Mesenchymal stem cell (in vitro differentiated cells and primary cell): ENCODE data around the gene NRARP.

Source experiments
- DNase-seq: peaks from one replicate; pipeline ENCODE4 v3.0.0-alpha.2; 2013
- H2AFZ ChIP-seq: one replicate; pipeline ENCODE4 v1.6.1; 2013; ENCODE audit warnings: low read depth, mild to moderate bottlenecking, control low read depth, inconsistent platforms, low read length, moderate library complexity
- H2AK5ac ChIP-seq: 2 replicates; pipeline ENCODE4 v1.6.1; 2013; ENCODE audit warnings: low read length, moderate library complexity, mild to moderate bottlenecking, inconsistent platforms; ENCODE audit not compliant: severe bottlenecking
- H2BK120ac ChIP-seq: one replicate; pipeline ENCODE4 v1.6.1; 2013; ENCODE audit warnings: low read depth, mild to moderate bottlenecking, inconsistent platforms, low read length, moderate library complexity
- H2BK12ac ChIP-seq, 2 experiments: one replicate each; pipeline ENCODE4 v1.6.1; 2013; ENCODE audit warnings: inconsistent platforms in 2 of 2, low read length in 2 of 2, mild to moderate bottlenecking in 2 of 2, moderate library complexity in 2 of 2, control low read depth in 1 of 2
- H2BK15ac ChIP-seq: one replicate; pipeline ENCODE4 v1.6.1; 2013; ENCODE audit warnings: mild to moderate bottlenecking, low read depth, inconsistent platforms; ENCODE audit not compliant: poor library complexity, severe bottlenecking
- H2BK5ac ChIP-seq: 2 replicates; pipeline ENCODE4 v1.6.1; 2013; ENCODE audit warnings: low read depth, mild to moderate bottlenecking, low read length, control low read depth, inconsistent platforms; ENCODE audit not compliant: poor library complexity, severe bottlenecking
- H3K14ac ChIP-seq, 2 experiments: one replicate each; pipeline ENCODE4 v1.6.1; 2013; ENCODE audit warnings: inconsistent platforms in 2 of 2, low read length in 2 of 2, control low read depth in 1 of 2, mild to moderate bottlenecking in 1 of 2, moderate library complexity in 1 of 2
- H3K18ac ChIP-seq, 2 experiments: one replicate each; pipeline ENCODE4 v1.6.1; 2013; ENCODE audit warnings: inconsistent platforms in 2 of 2, low read length in 2 of 2, control low read depth in 1 of 2, low read depth in 1 of 2, mild to moderate bottlenecking in 1 of 2
- H3K23ac ChIP-seq, 2 experiments: one replicate each; pipeline ENCODE4 v1.6.1; 2013; ENCODE audit warnings: inconsistent platforms in 2 of 2, low read length in 2 of 2, mild to moderate bottlenecking in 2 of 2, moderate library complexity in 2 of 2, control low read depth in 1 of 2
- H3K27ac ChIP-seq: 2 replicates; pipeline ENCODE4 v1.5.1; 2013; ENCODE audit warnings: mild to moderate bottlenecking, moderate library complexity, low read length, control low read depth, inconsistent platforms; ENCODE audit not compliant: poor library complexity, severe bottlenecking
- H3K27me3 ChIP-seq, 2 experiments: 2 replicates each; pipeline versions ENCODE4 v1.6.1 to v1.7.0; 2013; ENCODE audit warnings: low read length in 2 of 2, mild to moderate bottlenecking in 2 of 2, moderate library complexity in 2 of 2, control low read depth in 1 of 2, inconsistent platforms in 1 of 2; ENCODE audit not compliant: control insufficient read depth in 1 of 2, insufficient read depth in 1 of 2
- H3K36me3 ChIP-seq, 2 experiments: 2 replicates each; pipeline versions ENCODE4 v1.6.1 to v1.7.0; 2013; ENCODE audit warnings: low read length in 2 of 2, control low read depth in 1 of 2, inconsistent platforms in 1 of 2, low read depth in 1 of 2, mild to moderate bottlenecking in 1 of 2; ENCODE audit not compliant: insufficient read depth in 2 of 2, control insufficient read depth in 1 of 2
- H3K4ac ChIP-seq, 2 experiments: one replicate each; pipeline ENCODE4 v1.6.1; 2013; ENCODE audit warnings: inconsistent platforms in 2 of 2, low read length in 2 of 2, mild to moderate bottlenecking in 2 of 2, moderate library complexity in 2 of 2, control low read depth in 1 of 2, low read depth in 1 of 2
- H3K4me1 ChIP-seq: 2 replicates; pipeline ENCODE4 v1.6.1; 2013; ENCODE audit warnings: low read depth, low read length, control low read depth; ENCODE audit not compliant: control insufficient read depth, insufficient read depth
- H3K4me2 ChIP-seq: 2 replicates; pipeline ENCODE4 v1.6.1; 2013; ENCODE audit warnings: low read length, mild to moderate bottlenecking, inconsistent platforms; ENCODE audit not compliant: poor library complexity, severe bottlenecking
- H3K4me3 ChIP-seq, 2 experiments: 2 replicates each; pipeline versions ENCODE4 v1.5.1 to v1.7.0; 2013; ENCODE audit warnings: low read length in 2 of 2, mild to moderate bottlenecking in 2 of 2, control low read depth in 1 of 2, low read depth in 1 of 2; ENCODE audit not compliant: insufficient read depth in 1 of 2
- H3K79me1 ChIP-seq: replicated peaks from 2 replicates; pipeline ENCODE4 v1.6.1; 2013; ENCODE audit warnings: mild to moderate bottlenecking, control low read depth, low read length, inconsistent platforms; ENCODE audit not compliant: poor library complexity, severe bottlenecking
- H3K9ac ChIP-seq: 2 replicates; pipeline ENCODE4 v1.7.0; 2013; ENCODE audit warnings: mild to moderate bottlenecking, low read length, moderate library complexity
- H3K9me3 ChIP-seq: 2 replicates; pipeline ENCODE4 v1.7.0; 2013; ENCODE audit warnings: mild to moderate bottlenecking, low read length; ENCODE audit not compliant: control insufficient read depth
- H4K8ac ChIP-seq: one replicate; pipeline ENCODE4 v1.6.1; 2013; ENCODE audit warnings: inconsistent platforms, mild to moderate bottlenecking, low read length, moderate library complexity
- H4K91ac ChIP-seq: one replicate; pipeline ENCODE4 v1.6.1; 2013; ENCODE audit warnings: mild to moderate bottlenecking, low read length, inconsistent platforms
- WGBS: methylation state at CpG from one replicate; pipeline ENCODE4 v1.1.7; 2013; ENCODE audit warnings: mixed read lengths; 5-methylcytosine and 5-hydroxymethylcytosine counted together

The NRARP gene

DNA sequence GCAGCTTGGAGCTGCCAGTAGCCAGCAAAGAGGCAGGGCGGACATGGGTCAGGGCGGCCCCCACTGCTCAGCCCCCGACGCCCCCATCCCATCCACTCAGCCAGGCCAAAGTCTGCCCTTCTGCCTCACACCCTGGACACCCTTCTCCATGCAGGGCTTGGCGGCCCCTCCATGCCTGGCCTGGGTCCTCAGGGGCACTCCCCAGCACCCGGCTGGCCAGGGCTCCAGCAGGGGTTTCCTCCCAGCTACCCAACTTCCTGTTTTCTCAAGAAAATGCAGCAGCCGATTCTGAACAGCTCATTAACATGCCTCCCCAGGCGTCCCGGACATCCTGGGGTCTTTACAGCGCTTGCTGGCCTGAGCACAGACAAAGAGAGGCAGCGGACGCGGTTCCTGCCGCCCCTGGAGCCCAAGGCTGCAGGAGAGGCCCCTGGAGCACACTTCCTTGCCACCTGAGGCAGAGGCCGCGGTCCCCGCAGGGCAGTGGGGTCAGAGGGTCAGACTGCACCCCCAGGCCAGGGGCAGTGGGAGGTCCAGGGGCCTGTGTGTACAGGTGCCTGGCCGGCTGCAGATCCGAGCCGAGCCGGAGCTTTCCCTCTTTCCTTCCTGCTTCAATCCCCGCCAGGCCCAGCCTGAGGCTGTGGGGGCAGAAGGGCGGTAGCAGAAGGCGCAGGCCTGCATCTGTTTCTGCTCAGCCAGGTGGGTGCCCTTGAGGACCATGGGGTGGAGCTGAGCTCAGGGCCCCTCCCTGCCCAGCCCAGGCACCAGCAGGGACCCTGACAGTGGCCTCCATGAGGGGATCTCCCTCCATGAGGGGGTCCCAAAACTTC is 18.7 kb upstream of the NRARP start:
- no peak overlapping the region for H2BK12ac ChIP-seq
- H2AK5ac ChIP-seq = no peak overlapping the region
- peak overlapping the region in 1 of 2 experiments; percentile 23 for H3K14ac ChIP-seq
- no peak overlapping the region for H3K23ac ChIP-seq
- H3K36me3 ChIP-seq = peaks cover 0 to 10% of the 10 kb centered on the region in 2 experiments
- H2BK120ac ChIP-seq = no peak overlapping the region
- no peak overlapping the region for H3K4me2 ChIP-seq
- no peaks in the 10 kb centered on the region for H3K9me3 ChIP-seq
- no peak overlapping the region for H4K8ac ChIP-seq
- 50% methylated on average over 24 of the region's 24 CpGs for WGBS
- H3K9ac ChIP-seq = no peak overlapping the region
- H3K18ac ChIP-seq = no peak overlapping the region
- no peak overlapping the region for H3K4me3 ChIP-seq
- no peak overlapping the region for H2AFZ ChIP-seq
- no peak overlapping the region for H3K4ac ChIP-seq
- H4K91ac ChIP-seq = no peak overlapping the region
- peaks cover 40% of the 10 kb centered on the region for H3K4me1 ChIP-seq
- H3K79me1 ChIP-seq = no peaks in the 10 kb centered on the region
- peaks cover 3 to 11% of the 10 kb centered on the region in 2 experiments for H3K27me3 ChIP-seq
- no peak for DNase-seq
- H2BK15ac ChIP-seq = no peak overlapping the region
- no peak overlapping the region for H3K27ac ChIP-seq
- no peak overlapping the region for H2BK5ac ChIP-seq

DNA sequence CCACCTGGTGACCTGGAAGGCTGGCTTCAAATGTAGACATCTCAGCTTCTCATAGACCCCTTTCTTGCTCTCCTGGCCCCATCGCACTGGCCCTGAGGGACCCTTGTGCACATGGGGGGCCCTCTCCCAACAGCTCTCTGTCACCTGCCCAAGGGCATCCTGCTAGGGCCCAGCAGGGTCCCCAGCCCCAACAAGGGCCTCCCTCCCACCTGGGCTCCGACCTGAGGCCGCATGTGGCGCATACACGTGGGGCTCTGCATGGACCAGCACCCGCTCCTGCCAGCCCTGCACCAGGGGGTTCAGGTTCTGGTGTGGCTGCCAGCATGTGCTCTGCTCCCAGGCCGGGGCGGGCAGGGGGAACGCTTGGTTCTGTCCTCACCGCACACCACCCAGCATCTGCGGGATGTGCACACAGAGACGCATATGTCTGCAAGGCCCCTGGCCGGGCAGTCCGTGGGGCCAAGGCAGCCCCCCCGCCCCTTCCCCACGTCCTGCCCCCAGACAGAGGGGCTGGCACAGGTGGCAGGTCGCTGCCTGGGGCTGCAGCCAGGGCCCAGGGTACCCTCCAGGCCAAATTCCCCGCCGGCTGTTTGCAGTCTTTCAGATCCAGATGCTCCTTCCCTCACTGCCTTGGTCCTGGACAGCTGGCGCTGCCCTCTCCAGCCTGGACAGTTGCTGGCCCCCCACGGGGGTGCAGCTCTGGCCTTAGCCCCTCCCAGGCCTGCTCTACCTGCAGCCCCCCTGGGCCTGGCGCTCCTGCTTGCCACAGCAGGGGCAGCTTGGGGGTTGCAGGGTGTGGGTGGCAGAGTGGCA is 17.9 kb upstream of the NRARP start:
- Histone ChIP-seq H3K27me3 (peaks cover under 1 to 18% of the 10 kb centered on the region in 2 experiments), H3K9me3 (no peaks in the 10 kb centered on the region), H3K18ac (no peak overlapping the region), H2BK15ac (no peak overlapping the region), H3K79me1 (no peaks in the 10 kb centered on the region), H2AFZ (no peak overlapping the region), H2BK120ac (no peak overlapping the region), H3K9ac (no peak overlapping the region), H4K8ac (no peak overlapping the region), H2BK5ac (no peak overlapping the region), H4K91ac (no peak overlapping the region), H3K23ac (no peak overlapping the region), H3K4me1 (peaks cover 42% of the 10 kb centered on the region), H3K36me3 (peaks cover 0 to 10% of the 10 kb centered on the region in 2 experiments), H2BK12ac (no peak overlapping the region), H3K4me3 (no peak overlapping the region), H3K27ac (no peak overlapping the region), H3K14ac (no peak overlapping the region), H3K4ac (no peak overlapping the region), H2AK5ac (no peak overlapping the region), H3K4me2 (no peak overlapping the region)
- DNase-seq = no peak
- 91% methylated on average over 22 of the region's 22 CpGs for WGBS

DNA sequence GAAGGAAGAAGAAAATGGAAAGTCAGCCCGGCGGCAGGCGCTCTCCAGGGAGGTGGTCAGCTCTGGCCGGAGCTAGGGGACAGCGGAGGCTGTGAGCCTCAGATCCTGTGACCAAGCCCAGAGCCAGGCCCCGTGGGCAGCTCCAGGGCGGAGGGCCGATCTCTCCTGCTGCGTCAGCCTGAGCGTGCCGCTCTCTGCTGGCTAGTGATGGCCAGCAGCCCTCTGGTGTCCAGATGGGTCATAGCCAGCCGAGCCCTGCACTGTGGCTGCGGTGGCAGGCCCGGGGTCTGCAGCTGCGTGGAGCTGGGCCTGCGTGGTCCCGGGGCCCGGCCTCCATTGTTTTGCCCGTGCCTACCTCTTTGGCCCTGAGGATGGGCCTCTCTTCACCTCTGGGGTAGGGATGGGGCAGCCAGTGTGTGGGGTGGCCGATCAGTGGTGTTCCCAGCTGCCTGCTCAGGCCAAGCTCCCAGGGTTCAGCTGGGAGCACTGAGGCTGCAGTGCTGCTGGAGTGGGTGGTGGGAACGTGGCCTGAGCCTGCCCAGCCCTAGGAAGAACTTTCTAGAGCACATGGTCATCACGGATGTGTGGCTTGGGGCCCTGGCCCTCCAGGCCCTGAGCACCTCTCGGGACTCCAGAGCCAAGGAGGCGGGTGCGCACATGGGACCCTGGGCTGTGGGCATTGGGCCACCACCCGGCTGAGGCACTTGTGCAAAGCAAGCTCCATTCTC is 17.1 kb upstream of the NRARP start:
- peaks cover 42% of the 10 kb centered on the region for H3K4me1 ChIP-seq
- H3K23ac ChIP-seq = no peak overlapping the region
- no peaks in the 10 kb centered on the region for H3K9me3 ChIP-seq
- H2AK5ac ChIP-seq = no peak overlapping the region
- peaks cover 0 to 23% of the 10 kb centered on the region in 2 experiments for H3K27me3 ChIP-seq
- no peak overlapping the region for H2BK12ac ChIP-seq
- no peak overlapping the region for H2AFZ ChIP-seq
- peak; percentile 53 for DNase-seq
- no peak overlapping the region for H3K4ac ChIP-seq
- H2BK5ac ChIP-seq = no peak overlapping the region
- no peak overlapping the region for H3K18ac ChIP-seq
- peaks cover 0 to 10% of the 10 kb centered on the region in 2 experiments for H3K36me3 ChIP-seq
- no peaks in the 10 kb centered on the region for H3K79me1 ChIP-seq
- H3K9ac ChIP-seq = peak overlapping the region; percentile 74
- no peak overlapping the region for H3K4me2 ChIP-seq
- peak overlapping the region; percentile 45 for H4K91ac ChIP-seq
- H3K27ac ChIP-seq = no peak overlapping the region
- H2BK120ac ChIP-seq = no peak overlapping the region
- H2BK15ac ChIP-seq = peak overlapping the region; percentile 69
- H3K4me3 ChIP-seq = no peak overlapping the region
- no peak overlapping the region for H4K8ac ChIP-seq
- no peak overlapping the region for H3K14ac ChIP-seq
- 81% methylated on average over 26 of the region's 26 CpGs for WGBS
